K562 (cell line): ENCODE measurements around the gene STPG4.

Source experiments
- CBFB ChIP-seq: sonication (generic); formaldehyde crosslinking; IDR thresholded peaks from 2 replicates; pipeline ENCODE4 v1.4.0; 2020; ENCODE audit warnings: mild to moderate bottlenecking, missing genetic modification reagents
- ETV6 ChIP-seq, 3 experiments: fragments of 150-350 bp in 1 of 3; sonication (generic) in 1 of 3; formaldehyde crosslinking in 1 of 3; IDR thresholded peaks; 2 replicates each; pipeline versions ENCODE4 v1.6.1 to v1.8.0; 2014 to 2022; ENCODE audit warnings: borderline replicate concordance in 2 of 3, low read depth in 2 of 3, antibody characterized with exemption in 1 of 3, low read length in 1 of 3, mild to moderate bottlenecking in 1 of 3, missing genetic modification reagents in 1 of 3
- FOXM1 ChIP-seq, 2 experiments: fragments of 450-650 bp in 1 of 2; sonication (generic) in 1 of 2; formaldehyde crosslinking in 1 of 2; IDR thresholded peaks; 2 replicates each; pipeline versions ENCODE4 v1.6.1 to v1.9.0; 2017 to 2022; ENCODE audit warnings: low read depth in 2 of 2, mild to moderate bottlenecking in 2 of 2, missing genetic modification reagents in 1 of 2, moderate library complexity in 1 of 2
- MAX ChIP-seq: sonication (generic); formaldehyde crosslinking; IDR thresholded peaks from 2 replicates; pipeline ENCODE4 v1.9.0; 2022; ENCODE audit warnings: mild to moderate bottlenecking, missing genetic modification reagents
- NONO ChIP-seq, 2 experiments: fragments of 200-400 bp in 1 of 2; fragments of 450-650 bp in 1 of 2; formaldehyde crosslinking in 1 of 2; IDR thresholded peaks; 2 replicates each; pipeline ENCODE4 v1.6.1; 2017; ENCODE audit warnings: low read depth in 2 of 2, mild to moderate bottlenecking in 2 of 2, moderate library complexity in 2 of 2, low read length in 1 of 2
- ZBTB33 ChIP-seq: sonication (generic); formaldehyde crosslinking; IDR thresholded peaks from 2 replicates; pipeline ENCODE4 v1.8.1; 2023; ENCODE audit warnings: mild to moderate bottlenecking, missing genetic modification reagents
- ZBTB49 ChIP-seq: sonication (generic); formaldehyde crosslinking; IDR thresholded peaks from 2 replicates; pipeline ENCODE4 v1.8.0; 2022; ENCODE audit warnings: missing genetic modification reagents, mild to moderate bottlenecking, borderline replicate concordance
- ZNF143 ChIP-seq: sonication (generic); formaldehyde crosslinking; IDR thresholded peaks from 2 replicates; pipeline ENCODE4 v1.9.0; 2022; ENCODE audit warnings: mild to moderate bottlenecking, missing genetic modification reagents
- ZNF239 ChIP-seq: fragments of 250-450 bp; sonication (Bioruptor Pico); IDR thresholded peaks from 2 replicates; pipeline ENCODE4 v1.4.0; 2020; ENCODE audit warnings: mild to moderate bottlenecking
- ZNF311 ChIP-seq: fragments of 250-450 bp; sonication (Bioruptor Pico); IDR thresholded peaks from 2 replicates; pipeline ENCODE4 v1.4.0; 2020; ENCODE audit warnings: mild to moderate bottlenecking, moderate library complexity
- ZNF644 ChIP-seq: fragments of 200-800 bp; sonication (Bioruptor generic); IDR thresholded peaks from 2 replicates; pipeline ENCODE4 v1.6.1; 2016; ENCODE audit warnings: low read depth, missing genetic modification characterization, missing compliant biosample characterization
- ZNF830 ChIP-seq: fragments of 250-450 bp; sonication (Bioruptor Pico); IDR thresholded peaks from 2 replicates; pipeline ENCODE4 v1.5.0; 2021; ENCODE audit warnings: mild to moderate bottlenecking
- TF ChIP-seq, protein P1 (sequence below), 3 experiments: IDR thresholded peaks in 2 of 3; conservative IDR thresholded peaks in 1 of 3; 2 replicates each; pipeline ENCODE4 v1.5.1; 2011 to 2012; ENCODE audit warnings: low read length in 3 of 3, mild to moderate bottlenecking in 3 of 3, control low read depth in 2 of 3, improper control_type of control experiment in 1 of 3, inconsistent platforms in 1 of 3, low read depth in 1 of 3, mixed read lengths in 1 of 3, moderate library complexity in 1 of 3; ENCODE audit not compliant: insufficient read depth in 2 of 3
- TF ChIP-seq, protein P2 (sequence below), 2 experiments: IDR thresholded peaks in 1 of 2; conservative IDR thresholded peaks in 1 of 2; 2 replicates each; pipeline ENCODE4 v1.6.1; 2016; ENCODE audit warnings: low read depth in 2 of 2, mild to moderate bottlenecking in 1 of 2, missing compliant biosample characterization in 1 of 2, missing genetic modification characterization in 1 of 2, moderate library complexity in 1 of 2

- TF ChIP-seq FOXM1 (IDR thresholded peaks at IDR 0.05; ENCODE audit: low read depth) (no peak), FOXM1 (CRISPR knock-in tag; IDR thresholded peaks at IDR 0.05; ENCODE audit: low read depth) (no peak), NONO (IDR thresholded peaks at IDR 0.05; ENCODE audit: low read depth in 2 of 2, low read length in 1 of 2) (no peak), ZBTB33 (CRISPR knock-in tag) (no peak), ZNF830 (CRISPR knock-in tag) (no peak), ZNF143 (CRISPR knock-in tag) (no peak), ZNF239 (CRISPR knock-in tag) (no peak), ZNF311 (CRISPR knock-in tag) (no peak), ETV6 (IDR thresholded peaks at IDR 0.05; ENCODE audit: borderline replicate concordance in 1 of 2, low read depth in 2 of 2, low read length in 1 of 2) (no peak), ETV6 (CRISPR knock-in tag; IDR thresholded peaks at IDR 0.05; ENCODE audit: borderline replicate concordance) (no peak), ZNF644 (tag) (no peak), ZBTB49 (CRISPR knock-in tag) (no peak), CBFB (no peak), MAX (no peak)
- TF ChIP-seq, protein P1, sequence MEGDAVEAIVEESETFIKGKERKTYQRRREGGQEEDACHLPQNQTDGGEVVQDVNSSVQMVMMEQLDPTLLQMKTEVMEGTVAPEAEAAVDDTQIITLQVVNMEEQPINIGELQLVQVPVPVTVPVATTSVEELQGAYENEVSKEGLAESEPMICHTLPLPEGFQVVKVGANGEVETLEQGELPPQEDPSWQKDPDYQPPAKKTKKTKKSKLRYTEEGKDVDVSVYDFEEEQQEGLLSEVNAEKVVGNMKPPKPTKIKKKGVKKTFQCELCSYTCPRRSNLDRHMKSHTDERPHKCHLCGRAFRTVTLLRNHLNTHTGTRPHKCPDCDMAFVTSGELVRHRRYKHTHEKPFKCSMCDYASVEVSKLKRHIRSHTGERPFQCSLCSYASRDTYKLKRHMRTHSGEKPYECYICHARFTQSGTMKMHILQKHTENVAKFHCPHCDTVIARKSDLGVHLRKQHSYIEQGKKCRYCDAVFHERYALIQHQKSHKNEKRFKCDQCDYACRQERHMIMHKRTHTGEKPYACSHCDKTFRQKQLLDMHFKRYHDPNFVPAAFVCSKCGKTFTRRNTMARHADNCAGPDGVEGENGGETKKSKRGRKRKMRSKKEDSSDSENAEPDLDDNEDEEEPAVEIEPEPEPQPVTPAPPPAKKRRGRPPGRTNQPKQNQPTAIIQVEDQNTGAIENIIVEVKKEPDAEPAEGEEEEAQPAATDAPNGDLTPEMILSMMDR (IDR thresholded peaks at IDR 0.05 in 2 of 3, conservative IDR thresholded peaks at IDR 0.05 in 1 of 3; ENCODE audit: insufficient read depth in 2 of 3, low read depth in 1 of 3, low read length in 3 of 3), result no peak
- TF ChIP-seq, protein P2, sequence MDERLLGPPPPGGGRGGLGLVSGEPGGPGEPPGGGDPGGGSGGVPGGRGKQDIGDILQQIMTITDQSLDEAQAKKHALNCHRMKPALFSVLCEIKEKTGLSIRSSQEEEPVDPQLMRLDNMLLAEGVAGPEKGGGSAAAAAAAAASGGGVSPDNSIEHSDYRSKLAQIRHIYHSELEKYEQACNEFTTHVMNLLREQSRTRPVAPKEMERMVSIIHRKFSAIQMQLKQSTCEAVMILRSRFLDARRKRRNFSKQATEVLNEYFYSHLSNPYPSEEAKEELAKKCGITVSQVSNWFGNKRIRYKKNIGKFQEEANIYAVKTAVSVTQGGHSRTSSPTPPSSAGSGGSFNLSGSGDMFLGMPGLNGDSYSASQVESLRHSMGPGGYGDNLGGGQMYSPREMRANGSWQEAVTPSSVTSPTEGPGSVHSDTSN (CRISPR knock-in tag; IDR thresholded peaks at IDR 0.05; ENCODE audit: low read depth), result no peak
- TF ChIP-seq, protein P2 (tag; conservative IDR thresholded peaks at IDR 0.05; ENCODE audit: low read depth), result no peak
These were observed 115.6 kb downstream of the STPG4 start for GRCh38 chr2:47039489-47039870.
